GM21786 (cell line): Measurements from ENCODE around the gene PSMD11.

Source experiments
- ATAC-seq: cut with Tn5 transposase; IDR thresholded peaks from one replicate; pipeline ENCODE4 v1.9.1; 2021; ENCODE audit not compliant: unreplicated experiment

The PSMD11 gene

GRCh38 chr17:32464374-32464773 lies 20.1 kb downstream of the PSMD11 start:
- ATAC-seq: no peak

DNA sequence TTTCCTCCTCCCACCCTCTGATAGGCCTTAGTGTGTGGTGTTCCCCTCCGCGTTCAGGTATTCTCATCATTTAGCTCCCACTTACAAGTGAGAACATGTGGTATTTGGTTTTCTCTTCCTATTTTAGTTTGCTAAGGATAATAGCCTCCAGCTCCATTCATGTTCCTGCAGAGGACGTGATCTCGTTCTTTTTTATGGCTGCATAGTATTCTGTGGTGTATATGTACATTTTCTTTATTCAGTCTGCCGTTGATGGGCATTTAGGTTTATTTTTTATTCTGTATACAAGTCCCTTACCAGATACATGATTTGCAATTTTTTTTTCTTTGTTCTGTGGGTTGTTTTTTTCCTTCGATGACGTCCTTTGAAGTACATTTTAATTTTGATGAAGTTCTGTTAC lies 23.6 kb downstream of the PSMD11 start:
- ATAC-seq: no peak

- ATAC-seq: no peak
These were observed 26.3 kb downstream of the PSMD11 start for GRCh38 chr17:32470405-32471167.

- no peak for ATAC-seq
These were observed 27.3 kb downstream of the PSMD11 start for GRCh38 chr17:32471652-32472051.

DNA sequence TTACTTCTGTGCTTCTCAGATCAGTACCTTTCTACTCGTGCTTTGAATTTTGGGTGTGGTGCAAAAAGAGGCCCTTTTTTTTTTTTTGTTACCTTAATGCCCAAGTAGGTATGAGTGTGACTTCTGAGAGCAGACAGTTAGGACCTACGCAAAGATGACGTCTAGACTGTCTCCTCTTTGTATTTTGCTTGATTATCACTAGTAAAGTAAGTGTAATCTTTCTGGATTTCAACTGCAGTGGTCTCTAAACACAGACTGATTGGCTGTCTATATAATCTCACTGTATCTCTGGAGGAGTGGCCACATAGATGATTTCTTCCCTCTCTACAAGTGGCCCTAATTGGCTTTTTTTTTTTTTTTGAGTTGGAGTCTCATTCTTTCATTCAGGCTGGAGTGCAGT lies 30.9 kb downstream of the PSMD11 start:
- no peak for ATAC-seq

DNA sequence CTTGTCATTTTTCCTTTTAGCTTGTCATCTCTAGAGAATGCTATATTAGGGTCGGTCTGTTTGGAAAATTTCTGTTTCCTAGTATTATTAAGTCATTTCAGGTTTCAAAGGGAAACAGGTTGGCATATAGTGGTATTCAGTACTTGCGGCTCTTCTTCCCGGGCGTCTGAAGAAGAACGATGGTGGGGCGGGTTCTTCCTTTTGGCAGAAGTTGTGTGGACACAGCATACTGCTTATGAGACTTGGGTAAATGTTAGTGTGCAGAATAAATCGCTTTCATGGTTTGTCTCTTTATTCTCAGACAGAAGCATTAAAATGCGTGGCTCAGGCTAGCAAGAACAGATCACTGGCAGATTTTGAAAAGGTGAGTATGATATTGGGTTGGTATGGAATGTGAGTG lies 32.9 kb downstream of the PSMD11 start:
- no peak for ATAC-seq

GRCh38 chr17:32479074-32479617 lies 34.8 kb downstream of the PSMD11 start:
- no peak for ATAC-seq

DNA sequence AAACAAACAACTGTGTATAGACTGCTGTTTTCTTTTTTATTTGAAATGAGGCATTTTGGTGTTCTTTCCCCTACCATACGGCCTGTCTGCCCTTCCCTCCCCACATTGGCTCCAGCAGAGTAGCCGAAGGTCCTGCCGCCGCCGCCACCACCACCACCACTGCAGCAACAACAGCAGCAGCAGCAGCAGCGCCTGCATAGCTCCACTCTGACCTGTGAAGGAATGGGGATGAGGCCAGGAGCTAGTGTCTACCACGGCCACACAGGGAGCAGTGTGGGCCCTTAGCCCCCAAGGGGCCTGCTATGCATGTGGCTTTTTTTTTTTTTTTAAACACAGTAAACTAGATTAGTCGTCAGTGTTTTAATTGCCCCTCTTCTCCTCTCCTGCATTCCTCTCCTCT lies 36.9 kb downstream of the PSMD11 start:
- no peak for ATAC-seq

GRCh38 chr17:32482568-32483320 lies 38.4 kb downstream of the PSMD11 start:
- no peak for ATAC-seq

DNA sequence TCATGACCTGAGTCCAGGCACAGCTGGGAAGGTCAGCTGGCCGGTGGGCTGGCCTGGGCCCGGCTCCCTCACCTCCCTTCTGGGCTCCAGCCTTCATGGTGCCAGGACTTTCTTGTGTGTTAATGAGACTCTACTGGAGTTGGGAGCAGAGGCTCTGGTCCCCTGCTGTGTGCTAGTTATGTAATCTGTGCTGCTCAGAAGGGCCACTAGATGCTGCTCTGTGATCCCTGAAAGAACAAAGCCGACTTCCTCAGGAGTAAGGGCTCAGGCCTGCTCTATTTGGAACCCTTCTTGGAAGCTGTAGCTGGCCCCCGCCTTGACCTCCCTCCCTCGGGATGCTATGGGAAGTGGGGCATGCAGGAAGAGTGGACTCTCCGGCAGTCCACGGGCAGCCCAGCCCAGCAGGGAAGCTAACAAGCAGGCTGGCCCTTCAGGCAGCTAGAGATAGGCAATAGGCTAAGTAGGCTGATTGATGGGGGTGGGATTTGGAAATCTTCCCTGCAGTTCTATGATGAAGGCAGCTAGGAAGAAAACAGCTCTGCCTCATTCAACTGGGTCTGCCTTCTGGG lies 39.2 kb downstream of the PSMD11 start:
- no peak for ATAC-seq

- ATAC-seq: no peak
These were observed 39.7 kb downstream of the PSMD11 start for GRCh38 chr17:32484041-32484461.

DNA sequence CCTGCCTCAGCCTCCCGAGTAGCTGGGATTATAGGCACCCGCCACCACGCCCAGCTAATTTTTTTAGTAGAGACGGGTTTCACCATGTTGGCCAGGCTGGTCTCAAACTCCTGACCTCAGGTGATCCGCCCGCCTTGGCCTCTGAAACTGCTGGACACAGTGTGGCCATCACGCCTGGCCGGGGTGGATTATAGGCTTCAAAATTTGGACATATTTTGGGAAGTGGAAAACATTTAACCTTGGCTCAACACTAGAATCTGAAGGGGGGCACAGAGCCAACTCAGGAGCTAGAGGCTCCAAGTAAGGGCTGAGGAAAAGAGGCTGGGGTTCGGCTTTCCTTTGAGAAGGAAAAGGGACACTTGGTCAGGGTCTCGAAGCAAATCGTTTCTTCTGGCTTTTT lies 40.3 kb downstream of the PSMD11 start:
- ATAC-seq: no peak

- ATAC-seq: no peak
These were observed 41.2 kb downstream of the PSMD11 start for GRCh38 chr17:32485261-32486110.

GRCh38 chr17:32486111-32486700 lies 41.9 kb downstream of the PSMD11 start:
- peak; percentile 38 for ATAC-seq

GRCh38 chr17:32486701-32487472 lies 42.6 kb downstream of the PSMD11 start, which contains the start of gene CDK5R1:
Gene CDK5R1, plus strand, starts transcription at chr17:32486993. Its CDS starts 628 bp downstream, at chr17:32487621.
- peak; percentile 36 for ATAC-seq

DNA sequence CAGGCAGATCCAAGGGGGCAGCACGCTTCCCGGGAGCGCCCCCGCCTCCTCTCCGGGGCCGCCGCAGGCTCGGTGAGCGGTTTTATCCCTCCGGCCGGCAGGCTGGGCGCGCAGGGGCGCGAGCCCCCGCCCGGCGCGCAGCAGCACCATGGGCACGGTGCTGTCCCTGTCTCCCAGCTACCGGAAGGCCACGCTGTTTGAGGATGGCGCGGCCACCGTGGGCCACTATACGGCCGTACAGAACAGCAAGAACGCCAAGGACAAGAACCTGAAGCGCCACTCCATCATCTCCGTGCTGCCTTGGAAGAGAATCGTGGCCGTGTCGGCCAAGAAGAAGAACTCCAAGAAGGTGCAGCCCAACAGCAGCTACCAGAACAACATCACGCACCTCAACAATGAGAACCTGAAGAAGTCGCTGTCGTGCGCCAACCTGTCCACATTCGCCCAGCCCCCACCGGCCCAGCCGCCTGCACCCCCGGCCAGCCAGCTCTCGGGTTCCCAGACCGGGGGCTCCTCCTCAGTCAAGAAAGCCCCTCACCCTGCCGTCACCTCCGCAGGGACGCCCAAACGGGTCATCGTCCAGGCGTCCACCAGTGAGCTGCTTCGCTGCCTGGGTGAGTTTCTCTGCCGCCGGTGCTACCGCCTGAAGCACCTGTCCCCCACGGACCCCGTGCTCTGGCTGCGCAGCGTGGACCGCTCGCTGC lies 43.3 kb downstream of the PSMD11 start:
- no peak for ATAC-seq

GRCh38 chr17:32488177-32488542 lies 43.9 kb downstream of the PSMD11 start:
- no peak for ATAC-seq

- ATAC-seq: no peak
These were observed 44.4 kb downstream of the PSMD11 start for GRCh38 chr17:32488604-32489180.
